Sigmoid colon (tissue), 4 donors: ENCODE data around the gene MEF2A.

Source experiments
- CTCF ChIP-seq, 4 experiments: fragments of 450-650 bp in 3 of 4; fragments of 200-600 bp in 1 of 4; IDR thresholded peaks; one replicate each; pipeline ENCODE4 v1.5.1; 2016 to 2019; ENCODE audit warnings: antibody characterized with exemption in 4 of 4, mild to moderate bottlenecking in 3 of 4, moderate library complexity in 2 of 4
- POLR2A ChIP-seq, 2 donors: fragments of 450-650 bp; IDR thresholded peaks; one replicate each; pipeline ENCODE4 v1.6.1; 2016; ENCODE audit warnings: antibody characterized with exemption in 2 of 2, mild to moderate bottlenecking in 2 of 2, moderate library complexity in 2 of 2
- POLR2AphosphoS5 ChIP-seq, 4 donors: sonication (generic); formaldehyde crosslinking; IDR thresholded peaks; one replicate each; pipeline ENCODE4 v1.6.1; 2017; ENCODE audit warnings: antibody characterized with exemption in 4 of 4

- TF ChIP-seq CTCF (IDR thresholded peaks at IDR 0.05) (no peak), POLR2A (IDR thresholded peaks at IDR 0.05) (no peak), POLR2AphosphoS5 (IDR thresholded peaks at IDR 0.05) (no peak)
Measured at GRCh38 chr15:99556578-99556977, 9.2 kb upstream of the MEF2A start.
